Renal cortex interstitium (tissue), 11 donors: ENCODE results near the gene MAP2K2. TPM values are rescaled to one million over a fixed set of nuclear protein-coding genes. Genes with fewer than 3 reads are reported as not detected.
A peak's percentile ranks its signal among the peaks of the same experiment; 100 is the strongest.

Experiments used
- DNase-seq, 11 donors: peaks; one replicate each; pipeline ENCODE4 v3.0.0-alpha.2; 2013; ENCODE audit warnings: low read depth in 9 of 11, low spot score in 4 of 11; ENCODE audit errors: extremely low read depth in 1 of 11
- polyA plus RNA-seq, 3 donors: library from polyadenylated mRNA; unstranded; fragments of 120-200 nt; gene quantifications; one replicate each; pipeline ENCODE4 v1.2.1, GENCODE V29; 2013; ENCODE audit not compliant: insufficient read length in 3 of 3

Gene MAP2K2
- polyA plus RNA-seq, 3 donors, result 85.6 to 125 (median 124) TPM

- DNase-seq, result no peak
Measured at GRCh38 chr19:4089400-4089908, 34.5 kb downstream of the MAP2K2 start.

- DNase-seq, result no peak
Measured at GRCh38 chr19:4088975-4089374, 34.9 kb downstream of the MAP2K2 start.

- DNase-seq, result no peak
Measured at GRCh38 chr19:4087787-4088679, 35.9 kb downstream of the MAP2K2 start.

DNA sequence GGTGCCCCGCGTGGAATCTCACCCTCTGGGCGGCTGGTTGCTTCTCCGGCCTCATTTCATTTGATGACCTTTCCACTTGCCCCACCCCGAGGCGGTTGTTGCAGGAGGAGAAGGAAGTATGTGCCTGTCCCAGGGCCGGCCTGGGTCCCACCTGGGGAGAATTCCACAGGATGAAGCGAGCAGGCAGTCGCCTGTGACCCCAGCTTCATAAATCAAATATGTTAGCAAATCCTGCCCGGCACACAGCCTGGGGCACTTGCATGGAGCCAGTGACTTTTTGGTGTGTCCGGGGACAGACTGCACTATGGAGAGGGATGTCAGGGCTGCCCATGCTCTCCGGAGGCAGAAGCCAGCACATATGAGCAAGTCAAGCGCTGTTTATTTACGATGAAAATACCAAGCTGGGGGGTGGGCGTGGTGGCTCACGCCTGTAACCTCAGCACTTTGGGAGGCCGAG lies 37.5 kb downstream of the MAP2K2 start:
- no peak for DNase-seq

DNA sequence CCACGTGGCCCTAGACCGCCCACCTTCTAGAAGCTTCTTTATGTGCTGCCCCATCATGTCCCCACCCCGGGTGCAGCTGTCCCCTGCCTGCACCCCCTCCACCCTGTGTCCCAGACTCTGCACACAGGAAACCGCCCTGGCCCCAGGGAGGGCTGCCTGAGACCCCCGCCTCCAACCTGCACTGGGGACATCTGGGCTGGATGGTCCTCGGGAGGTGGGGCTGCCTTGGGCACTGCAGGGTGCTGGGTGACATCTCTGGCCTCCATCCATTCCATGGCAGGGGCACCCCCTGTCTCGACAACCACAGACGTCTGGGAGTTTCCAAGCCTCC lies 39.4 kb downstream of the MAP2K2 start:
- DNase-seq, result no peak

GRCh38 chr19:4083677-4084546 lies 40.0 kb downstream of the MAP2K2 start:
- peak in 7 of 11 donors; percentile 66 to 85 (median 74) for DNase-seq

DNA sequence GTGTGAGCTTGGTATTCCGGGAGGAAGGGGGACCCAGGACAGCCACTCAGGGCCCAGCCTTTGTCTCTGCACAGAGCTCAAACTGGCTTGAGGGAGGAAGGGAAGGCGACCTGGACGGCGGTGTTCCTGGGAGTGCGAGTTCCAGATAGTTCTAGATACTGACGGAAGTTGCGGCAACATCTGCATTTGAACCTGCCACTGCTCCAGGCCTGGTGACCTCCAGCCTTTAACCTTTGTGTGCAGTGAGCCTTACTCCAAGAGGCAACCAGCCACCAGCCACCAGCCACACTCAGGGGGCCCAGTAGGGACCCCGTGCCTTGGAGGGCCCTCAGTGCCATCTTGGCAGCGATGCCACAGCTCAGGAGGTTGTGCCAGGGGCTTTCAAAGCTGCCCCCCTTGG lies 41.8 kb downstream of the MAP2K2 start:
- no peak for DNase-seq

DNA sequence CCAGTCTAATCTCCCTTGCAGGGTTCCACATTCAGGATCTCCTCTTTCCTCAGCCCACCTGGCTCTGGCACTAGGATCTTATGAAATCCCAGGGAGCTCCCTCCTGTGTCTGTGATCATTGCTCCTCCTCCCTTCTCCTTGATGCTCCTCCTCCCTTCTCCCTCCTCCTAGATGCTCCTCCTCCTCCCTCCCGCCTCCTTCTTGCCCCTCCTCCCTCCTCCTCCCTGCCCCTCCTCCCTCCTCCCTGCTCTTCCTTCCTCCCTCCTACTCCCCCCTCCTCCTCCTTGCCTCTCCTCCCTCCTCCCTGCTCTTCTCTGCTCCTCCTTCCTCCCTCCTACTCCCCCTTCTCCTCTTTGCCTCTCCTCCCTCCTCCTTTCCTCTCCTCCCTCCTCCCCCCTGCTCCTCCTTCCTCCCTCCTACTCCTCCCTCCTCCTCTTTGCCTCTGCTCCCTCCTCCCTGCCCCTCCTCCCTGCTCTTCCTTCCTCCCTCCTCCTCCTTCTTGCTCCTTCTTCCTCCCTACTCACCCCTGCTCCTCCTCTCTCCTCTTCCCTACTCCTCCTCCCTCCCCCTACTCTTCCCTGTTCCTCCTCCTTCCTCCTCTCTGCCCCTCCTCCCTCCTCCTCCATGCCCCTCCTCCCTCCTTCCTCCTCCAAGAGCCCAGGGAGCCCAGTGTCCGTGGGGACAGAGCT lies 42.3 kb downstream of the MAP2K2 start:
- DNase-seq, result no peak

- no peak for DNase-seq
Measured at GRCh38 chr19:4080473-4080872, 43.4 kb downstream of the MAP2K2 start.

GRCh38 chr19:4077800-4078684 lies 45.9 kb downstream of the MAP2K2 start:
- DNase-seq, result peak in 2 of 11 donors; percentile 64

DNA sequence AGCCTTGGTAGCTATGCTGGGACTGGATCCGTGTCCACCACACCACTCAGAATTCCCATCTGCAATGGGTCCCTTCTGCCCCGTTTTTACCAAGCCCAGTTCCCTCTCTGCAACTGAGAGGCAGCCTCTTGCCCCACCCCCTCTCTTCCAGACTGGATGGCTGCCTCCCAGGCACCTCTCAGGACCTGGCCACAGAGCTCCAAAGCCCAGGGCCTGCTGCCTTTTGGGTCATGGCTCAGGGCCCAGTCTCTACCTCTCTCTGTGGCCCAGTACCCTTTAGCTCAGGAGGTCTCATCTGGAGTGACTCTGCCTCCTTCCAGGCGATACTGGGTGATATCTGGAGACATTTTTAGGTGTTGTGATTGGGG lies 46.9 kb downstream of the MAP2K2 start:
- DNase-seq, result no peak

GRCh38 chr19:4075373-4075772 lies 48.5 kb downstream of the MAP2K2 start:
- DNase-seq, result no peak

- no peak for DNase-seq
Measured at GRCh38 chr19:4071610-4072009, 52.3 kb downstream of the MAP2K2 start.

- DNase-seq, result no peak
Measured at GRCh38 chr19:4069331-4069959, 54.5 kb downstream of the MAP2K2 start.

DNA sequence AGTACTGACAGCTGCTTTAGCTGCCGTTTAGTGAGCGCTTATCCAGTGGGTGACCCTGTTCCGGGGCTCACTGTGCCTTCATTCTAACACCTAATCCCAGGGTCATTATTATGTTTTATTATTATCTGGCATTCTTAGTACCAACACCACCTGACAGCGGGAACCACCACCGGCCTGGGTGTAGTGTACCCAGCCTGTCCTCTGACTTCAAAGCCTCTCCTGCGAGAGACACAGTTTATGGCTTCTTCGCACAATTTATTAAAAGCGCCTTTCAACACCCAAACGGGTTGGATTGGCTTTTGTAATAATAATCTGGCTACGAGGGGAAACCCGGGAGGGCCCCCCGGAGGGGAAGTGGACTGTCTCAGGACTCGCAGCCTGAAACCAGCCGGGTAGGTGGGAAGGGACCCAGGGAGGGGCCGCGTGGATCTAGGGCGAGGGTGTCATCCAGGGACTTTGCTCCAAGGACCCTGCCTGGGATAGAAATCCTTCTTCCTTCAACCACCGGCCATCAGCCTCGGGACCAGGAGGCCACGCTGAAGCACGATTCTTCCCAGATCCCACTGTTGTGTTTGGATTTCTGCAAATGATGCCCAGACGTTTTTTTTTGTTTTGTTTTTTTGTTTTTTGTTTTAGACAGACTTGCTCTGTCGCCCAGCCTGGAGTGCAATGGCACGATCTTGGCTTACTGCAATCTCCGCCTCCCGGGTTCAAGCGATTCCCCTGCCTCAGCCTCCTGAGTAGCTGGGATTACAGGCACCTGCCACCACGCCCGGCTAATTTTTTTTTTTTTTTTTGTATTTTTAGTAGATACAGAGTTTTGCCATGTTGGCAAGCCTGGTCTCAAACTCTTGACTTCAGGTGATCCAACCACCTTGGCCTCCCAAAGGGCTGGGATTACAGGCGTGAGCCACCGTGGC lies 55.6 kb downstream of the MAP2K2 start:
- no peak for DNase-seq

DNA sequence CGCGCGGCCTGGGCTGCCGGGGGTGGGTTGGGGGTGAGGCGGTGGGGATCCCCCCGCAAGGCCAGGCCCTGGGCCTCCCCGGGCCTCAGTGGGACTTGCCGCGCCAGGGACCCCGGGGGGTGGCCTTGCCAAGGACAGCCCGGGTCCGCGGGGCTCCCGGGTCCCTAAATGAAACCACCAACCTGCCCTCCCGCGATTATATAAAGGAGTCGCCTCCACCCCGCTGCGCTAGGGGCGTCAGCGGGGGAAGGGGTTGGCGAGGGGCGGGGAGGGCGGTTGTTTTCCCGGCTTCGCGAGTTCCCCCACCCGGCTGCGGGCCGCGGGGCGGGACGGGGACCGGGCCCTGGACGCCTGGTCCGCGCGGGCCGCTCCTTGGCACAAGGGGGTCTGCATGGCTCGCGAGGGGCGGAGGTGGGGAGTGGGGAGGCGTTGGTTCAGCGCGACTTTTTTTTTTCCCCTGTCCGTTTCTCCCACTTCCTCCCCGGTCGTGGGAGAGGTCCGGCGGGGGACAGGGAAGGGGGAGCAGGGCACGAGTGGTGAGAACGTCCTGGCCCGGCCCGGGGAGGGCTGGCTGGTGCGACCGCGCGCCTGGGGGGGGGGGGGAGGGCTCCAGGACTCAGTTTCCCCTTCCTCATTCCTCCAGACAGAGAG lies 56.4 kb downstream of the MAP2K2 start:
- DNase-seq, result no peak
